Measurements from ENCODE around the gene SLCO2B1.

GRCh38 chr11:75196426-75196825 is 45.5 kb downstream of the SLCO2B1 start:
- TF ChIP-seq CTCF (IDR thresholded peaks at IDR 0.05) = no peak
- TF ChIP-seq POLR2A (IDR thresholded peaks at IDR 0.05) = no peak

Measured in testis (tissue), 2 donors.